ENCODE data around the gene TEX29.

Gene TEX29

DNA sequence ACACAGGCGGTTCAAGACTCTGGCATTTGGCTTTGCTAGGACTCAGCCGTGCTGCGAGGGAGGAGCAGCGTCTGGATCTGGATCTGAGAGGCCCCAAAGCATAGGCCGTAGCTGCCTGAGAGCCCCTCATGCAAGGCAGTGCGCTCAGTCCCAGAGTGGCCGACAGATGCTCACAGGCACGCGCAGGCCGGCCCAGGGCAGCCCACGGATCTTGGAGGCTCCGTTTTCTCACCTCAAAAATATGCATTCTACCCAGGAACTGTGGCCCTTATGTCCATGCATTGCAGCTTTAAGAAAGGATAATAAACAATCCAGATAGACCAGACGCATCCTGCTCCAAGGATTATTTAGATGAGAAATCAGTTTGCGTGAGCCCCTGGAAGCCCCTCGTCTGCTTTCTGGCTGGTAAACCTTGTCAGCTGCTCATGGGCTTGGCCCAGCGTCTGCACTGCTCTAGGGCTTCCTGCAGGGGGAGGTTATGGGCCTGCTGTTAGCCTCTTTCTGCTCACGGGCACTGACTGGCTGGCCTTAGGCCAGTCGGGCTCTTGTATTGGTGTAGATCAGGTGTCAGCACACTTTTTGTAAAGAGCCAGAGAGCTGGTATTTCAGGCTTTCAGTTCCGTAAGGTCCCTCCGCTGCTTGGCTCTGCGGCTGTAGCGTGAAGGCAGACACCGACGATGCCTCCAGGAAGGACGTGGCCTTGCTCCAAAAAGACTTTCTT is 24.2 kb downstream of the TEX29 start:
- DNase-seq = no peak

- DNase-seq = no peak
These were observed 25.2 kb downstream of the TEX29 start for GRCh38 chr13:111345682-111346081.

DNA sequence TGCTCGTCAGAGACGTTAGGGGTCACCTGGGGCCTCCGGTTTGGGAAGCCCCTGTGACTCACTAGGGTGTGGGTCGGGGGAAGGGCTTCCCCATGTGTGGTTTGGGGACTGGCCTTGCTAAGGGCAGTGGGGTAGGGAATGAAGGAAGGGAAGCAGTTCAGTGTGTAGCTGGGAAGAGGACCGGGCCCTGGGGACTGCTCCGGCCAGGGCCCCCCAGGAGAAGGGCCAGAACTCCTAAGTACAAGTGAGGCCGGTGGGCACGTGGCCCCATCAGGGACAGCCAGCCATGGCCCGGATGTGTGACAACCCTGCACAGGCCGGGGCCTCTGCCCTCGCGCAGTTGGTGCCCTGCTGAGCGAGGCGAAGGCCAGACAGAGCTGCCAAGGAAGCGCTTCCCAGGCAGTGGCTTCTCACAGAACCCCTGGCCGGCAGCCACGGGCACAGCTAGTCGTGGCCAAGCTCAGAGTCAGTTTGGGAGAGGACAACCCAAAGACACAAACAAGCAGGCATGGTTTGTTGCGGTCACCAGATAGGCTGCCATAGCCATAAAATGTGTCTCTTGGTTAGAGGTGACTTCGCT is 25.7 kb downstream of the TEX29 start:
- no peak for DNase-seq

DNA sequence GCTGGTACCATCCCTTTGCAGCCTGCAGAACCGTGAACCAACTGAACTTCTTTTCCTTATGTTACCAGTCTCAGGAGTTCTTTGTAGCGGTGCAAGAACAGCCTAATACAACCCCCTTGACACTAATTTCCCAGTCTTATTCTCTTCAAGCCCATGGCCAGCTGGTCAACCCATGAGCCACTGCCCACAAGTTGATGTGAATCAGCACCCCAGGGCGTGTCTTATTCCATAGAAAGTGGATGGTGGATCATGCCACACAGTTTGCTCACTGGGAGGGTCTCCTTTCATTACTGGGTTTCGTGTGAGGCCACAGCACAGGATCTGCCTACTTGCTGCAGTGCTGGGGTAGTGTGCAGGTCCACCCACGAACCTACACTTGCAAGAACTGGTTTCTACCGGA is 27.0 kb downstream of the TEX29 start:
- no peak for DNase-seq

- no peak for DNase-seq
These were observed 33.1 kb downstream of the TEX29 start for GRCh38 chr13:111353508-111353907.

DNA sequence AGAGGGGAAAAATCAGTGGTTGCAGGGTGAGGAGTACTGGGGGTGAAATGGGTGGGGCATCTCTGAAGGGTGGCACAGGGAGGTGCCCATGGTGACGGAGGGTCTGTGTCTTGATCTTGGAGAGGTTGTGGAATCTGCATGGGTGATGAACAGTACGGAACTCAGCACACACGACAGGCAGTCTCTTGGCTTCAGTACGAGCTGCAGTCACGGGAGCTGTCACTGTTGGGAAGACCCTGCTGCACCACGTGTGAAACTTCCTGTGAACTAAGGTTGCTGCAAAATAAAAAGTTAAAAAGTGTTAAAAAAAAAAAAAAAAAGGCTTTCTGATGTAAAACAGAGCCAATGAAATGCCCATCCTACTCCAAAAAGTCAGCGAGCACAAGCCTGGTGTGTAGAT is 34.3 kb downstream of the TEX29 start:
- DNase-seq = no peak

- no peak for DNase-seq
These were observed 36.4 kb downstream of the TEX29 start for GRCh38 chr13:111356795-111357194.

- DNase-seq = no peak
These were observed 38.9 kb downstream of the TEX29 start for GRCh38 chr13:111359237-111359915.

GRCh38 chr13:111359930-111360329 is 39.5 kb downstream of the TEX29 start:
- DNase-seq = no peak

GRCh38 chr13:111360452-111360851 is 40.0 kb downstream of the TEX29 start:
- no peak for DNase-seq

GRCh38 chr13:111361046-111361872 is 40.8 kb downstream of the TEX29 start:
- DNase-seq = no peak

- DNase-seq = peak; percentile 28
These were observed 41.6 kb downstream of the TEX29 start for GRCh38 chr13:111361873-111362648.

DNA sequence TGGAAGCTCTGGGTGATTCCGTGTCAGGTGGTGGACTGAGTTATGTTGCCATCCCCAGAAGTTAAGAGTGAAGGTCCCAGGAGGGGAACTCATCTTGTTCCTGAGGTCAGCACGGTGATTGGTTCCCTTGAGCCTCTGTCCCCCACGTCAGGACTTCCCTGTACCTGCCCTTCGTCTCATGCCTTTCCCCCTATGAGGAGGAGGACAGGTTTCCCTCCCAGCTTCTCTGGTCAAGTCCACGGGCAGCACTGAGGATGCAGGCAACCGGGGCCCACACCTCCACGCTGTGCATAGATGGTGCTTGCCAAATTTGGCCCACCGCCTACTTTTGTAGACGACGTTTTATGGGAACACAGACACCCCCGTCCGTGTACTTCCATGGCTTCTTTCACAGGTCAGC is 42.7 kb downstream of the TEX29 start:
- DNase-seq = no peak

GRCh38 chr13:111363591-111363990 is 43.1 kb downstream of the TEX29 start:
- DNase-seq = no peak

- DNase-seq = no peak
These were observed 44.9 kb downstream of the TEX29 start for GRCh38 chr13:111365149-111366005.

- DNase-seq = no peak
These were observed 46.9 kb downstream of the TEX29 start for GRCh38 chr13:111367340-111367739.

GRCh38 chr13:111368091-111368490 is 47.6 kb downstream of the TEX29 start:
- DNase-seq = no peak

- no peak for DNase-seq
These were observed 49.7 kb downstream of the TEX29 start for GRCh38 chr13:111370147-111370546.

DNA sequence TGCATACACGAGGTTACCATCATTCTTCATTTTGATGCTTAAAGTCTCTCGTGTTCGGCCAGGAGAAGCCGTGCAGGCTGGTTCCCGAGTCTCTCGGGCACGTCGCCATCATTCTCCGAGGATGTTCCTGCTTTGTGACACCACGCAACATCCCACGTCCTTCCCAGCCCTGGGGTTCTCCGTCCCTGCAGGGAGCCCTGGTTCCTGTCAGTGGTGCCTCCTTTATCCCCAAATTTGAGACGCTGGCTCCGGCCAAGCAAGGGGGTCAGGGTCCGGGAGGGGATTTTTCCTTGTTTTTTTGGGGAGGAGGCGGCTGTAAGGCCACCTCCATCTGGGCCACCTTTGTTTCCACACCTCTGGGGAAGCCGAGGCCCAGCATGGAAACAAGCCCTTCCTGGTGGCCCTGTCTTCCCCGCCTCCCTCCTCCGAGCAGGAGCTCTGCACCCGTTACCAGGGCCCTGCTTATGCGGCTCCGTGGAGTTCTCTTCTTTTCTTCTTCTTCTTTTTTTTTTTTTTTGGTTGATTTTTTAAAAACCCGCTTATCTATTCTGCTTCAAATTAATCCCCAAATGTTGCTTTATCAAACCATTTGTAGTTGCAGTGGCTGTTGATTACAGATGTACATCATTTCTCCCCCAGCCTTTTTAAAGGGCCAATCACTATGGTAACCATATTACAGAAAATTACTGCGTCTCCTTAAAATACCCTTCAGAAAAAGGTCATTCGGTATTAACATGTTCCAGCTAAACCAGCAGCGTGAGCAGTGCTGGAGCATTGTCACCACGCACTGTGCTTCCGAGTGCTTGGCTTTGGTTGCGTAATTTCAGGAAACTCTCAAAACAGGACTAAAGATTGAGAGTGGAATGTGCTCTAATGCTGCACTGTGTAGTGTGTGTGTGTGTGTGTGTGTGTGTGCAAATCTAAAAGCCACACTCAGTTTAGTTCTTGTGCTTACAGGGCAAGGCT is 50.4 kb downstream of the TEX29 start:
- no peak for DNase-seq

DNA sequence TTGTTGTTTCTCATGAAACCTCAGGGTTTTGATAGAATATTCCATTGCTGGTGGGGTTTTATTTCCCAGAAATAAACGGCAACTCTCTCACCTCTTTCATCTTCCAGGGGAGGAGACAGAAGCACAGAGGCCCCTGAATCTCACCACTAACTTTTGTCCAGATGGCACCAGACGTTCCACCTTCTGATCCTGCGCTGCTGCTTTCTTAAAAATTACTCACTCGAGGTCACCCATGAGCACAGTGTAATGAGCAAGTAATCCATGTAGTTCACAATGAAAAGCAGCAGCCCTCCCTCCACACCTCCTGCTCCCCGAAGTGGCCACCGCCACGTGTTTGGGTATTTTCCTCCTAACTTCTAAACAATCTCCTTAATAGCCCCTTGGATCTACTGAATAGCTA is 51.3 kb downstream of the TEX29 start:
- no peak for DNase-seq
